DOHH2 (cell line): ENCODE results near the gene SNX13.

Experiments used
- EZH2phosphoT487 ChIP-seq: fragments of 200-600 bp; sonication (generic); IDR thresholded peaks from 2 replicates; pipeline ENCODE4 v1.6.1; 2017; ENCODE audit warnings: borderline replicate concordance, mild to moderate bottlenecking, antibody characterized with exemption, low read length, moderate library complexity, mixed read lengths
- TF ChIP-seq, protein P1 (sequence below): fragments of 200-600 bp; sonication (generic); IDR thresholded peaks from one replicate; pipeline ENCODE4 v1.5.1; 2014; ENCODE audit warnings: antibody characterized with exemption, mild to moderate bottlenecking, low read depth, low read length; ENCODE audit not compliant: poor library complexity, severe bottlenecking

DNA sequence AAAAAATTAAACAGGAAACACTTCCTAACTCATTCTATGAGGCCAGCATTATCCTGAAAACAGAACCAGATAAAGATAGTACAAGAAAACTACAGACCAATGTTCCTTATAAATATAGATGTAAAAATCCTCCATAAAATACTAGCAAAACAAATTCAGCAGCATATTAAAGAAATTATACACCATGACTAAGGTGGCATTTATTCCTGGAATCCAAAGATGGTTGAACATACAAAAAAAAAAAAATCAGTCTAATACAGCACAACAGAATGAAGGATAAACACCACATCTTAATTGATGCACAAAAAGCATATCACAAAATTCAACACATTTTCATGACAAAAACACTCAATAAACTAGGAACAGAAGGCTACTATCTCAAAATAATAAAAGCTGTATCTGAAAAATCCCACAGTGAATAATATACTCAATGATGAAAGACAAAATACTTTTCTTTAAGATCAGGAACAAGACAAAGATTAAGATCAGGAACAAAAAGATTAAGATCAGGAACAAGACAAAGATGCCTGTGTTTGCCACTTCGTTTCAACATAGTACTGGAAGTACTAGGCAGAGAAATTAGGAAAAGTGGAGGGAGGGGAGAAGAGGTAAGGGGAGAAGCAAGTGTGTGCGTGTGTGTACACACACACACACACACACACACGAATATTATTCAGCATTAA, 95.6 kb downstream of the SNX13 start:
- TF ChIP-seq EZH2phosphoT487, result no peak
- TF ChIP-seq, protein P1, sequence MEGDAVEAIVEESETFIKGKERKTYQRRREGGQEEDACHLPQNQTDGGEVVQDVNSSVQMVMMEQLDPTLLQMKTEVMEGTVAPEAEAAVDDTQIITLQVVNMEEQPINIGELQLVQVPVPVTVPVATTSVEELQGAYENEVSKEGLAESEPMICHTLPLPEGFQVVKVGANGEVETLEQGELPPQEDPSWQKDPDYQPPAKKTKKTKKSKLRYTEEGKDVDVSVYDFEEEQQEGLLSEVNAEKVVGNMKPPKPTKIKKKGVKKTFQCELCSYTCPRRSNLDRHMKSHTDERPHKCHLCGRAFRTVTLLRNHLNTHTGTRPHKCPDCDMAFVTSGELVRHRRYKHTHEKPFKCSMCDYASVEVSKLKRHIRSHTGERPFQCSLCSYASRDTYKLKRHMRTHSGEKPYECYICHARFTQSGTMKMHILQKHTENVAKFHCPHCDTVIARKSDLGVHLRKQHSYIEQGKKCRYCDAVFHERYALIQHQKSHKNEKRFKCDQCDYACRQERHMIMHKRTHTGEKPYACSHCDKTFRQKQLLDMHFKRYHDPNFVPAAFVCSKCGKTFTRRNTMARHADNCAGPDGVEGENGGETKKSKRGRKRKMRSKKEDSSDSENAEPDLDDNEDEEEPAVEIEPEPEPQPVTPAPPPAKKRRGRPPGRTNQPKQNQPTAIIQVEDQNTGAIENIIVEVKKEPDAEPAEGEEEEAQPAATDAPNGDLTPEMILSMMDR, result no peak
